ENCODE measurements around the gene C16orf95.
"Not testable (repeated sequence)": the region's sequence is repeated elsewhere in the genome, so short reads cannot be mapped to it uniquely, and the experiment has no call there.

C16orf95 gene

DNA sequence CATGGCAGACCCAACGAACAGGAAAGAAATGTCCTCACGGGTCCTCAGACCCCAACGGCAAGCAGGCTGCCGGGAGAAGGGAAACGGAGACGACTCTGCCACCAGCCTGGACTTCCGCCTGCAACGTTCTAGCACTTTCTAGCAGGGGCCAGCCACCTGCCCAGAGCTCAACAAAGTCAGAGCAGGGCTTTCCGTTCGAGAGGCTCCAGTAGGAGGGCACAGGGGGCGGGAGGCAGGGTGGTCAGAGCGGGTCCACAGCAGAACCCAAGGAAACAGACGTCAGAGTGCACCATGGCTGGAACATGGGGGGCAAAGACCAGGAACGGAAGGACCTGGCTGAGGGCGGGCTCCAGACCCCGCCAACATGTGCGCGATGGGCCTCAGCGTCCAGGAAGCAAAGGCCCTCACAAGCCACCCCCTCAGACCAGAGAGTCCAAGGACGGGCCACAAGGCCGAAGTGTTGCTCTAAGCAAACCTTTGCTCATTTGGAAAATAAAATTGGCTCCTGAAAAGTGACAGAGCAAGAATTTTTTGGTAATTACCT is 29.4 kb upstream of the C16orf95 start:
- DNase-seq: no peak

DNA sequence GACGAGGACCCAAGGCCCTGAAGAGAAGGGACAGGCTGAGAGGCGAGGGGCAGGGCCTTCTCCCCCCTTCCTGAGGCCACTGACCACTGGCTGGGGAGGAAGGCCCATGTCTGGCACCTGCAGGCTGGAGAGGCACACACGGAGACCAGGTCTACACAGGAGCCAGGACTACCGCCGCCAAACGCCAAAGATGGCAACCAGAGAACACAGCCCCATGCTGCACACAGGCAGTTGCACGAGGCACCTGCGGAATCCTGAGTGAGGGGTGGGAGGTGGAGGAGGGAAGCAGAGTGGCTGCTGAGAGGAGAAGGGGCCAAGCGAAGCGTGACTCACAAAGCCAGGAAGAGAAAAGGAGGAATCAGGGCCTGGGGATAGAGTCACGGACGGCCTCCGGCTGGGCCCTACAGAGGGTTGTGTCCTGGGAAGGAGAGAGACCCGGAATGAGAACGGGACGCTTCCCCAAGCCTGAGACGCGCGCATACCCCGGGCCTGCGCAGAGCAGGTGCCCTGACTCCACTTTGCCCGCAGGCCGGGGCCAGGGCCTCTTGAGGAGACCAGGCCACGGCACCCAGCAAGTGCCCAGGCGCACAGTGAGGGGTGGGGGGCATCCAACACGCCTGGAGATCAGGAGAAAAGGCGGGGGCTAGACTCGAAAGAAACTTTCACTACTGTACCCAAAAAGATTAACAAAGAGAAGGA is 28.7 kb upstream of the C16orf95 start:
- no peak for DNase-seq

DNA sequence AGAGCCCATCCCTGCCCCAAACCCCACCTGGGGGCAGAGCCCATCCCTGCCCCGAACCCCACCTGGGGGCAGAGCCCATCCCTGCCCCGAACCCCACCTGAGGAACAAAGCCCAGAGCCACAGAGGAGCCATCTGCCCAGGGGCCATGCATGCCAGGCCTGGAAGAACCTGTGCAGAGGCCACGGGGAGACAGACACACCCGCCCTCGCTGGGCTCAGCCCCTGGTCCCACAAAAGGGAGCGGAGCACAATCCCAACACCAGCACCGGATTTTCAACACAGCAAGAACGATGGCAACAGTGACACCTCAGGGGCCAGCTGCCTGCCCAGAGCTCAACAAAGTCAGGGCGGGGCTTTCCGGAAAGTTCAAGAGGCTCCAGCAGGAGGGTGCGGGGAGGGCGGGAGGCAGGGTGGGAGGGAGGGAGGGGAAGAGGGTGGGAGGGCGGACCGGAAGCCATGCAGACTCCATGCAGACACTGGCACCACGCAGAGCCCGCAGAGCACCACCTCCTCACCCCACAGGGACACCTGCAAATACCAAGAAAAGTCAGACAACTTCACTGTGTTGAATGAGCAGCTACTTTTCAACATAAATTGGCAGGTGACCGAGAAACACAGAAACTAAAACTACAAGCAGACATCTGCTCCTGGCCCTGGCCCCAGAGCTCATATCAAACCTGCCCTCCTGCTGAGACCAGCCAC is 27.9 kb upstream of the C16orf95 start:
- no peak for DNase-seq

DNA sequence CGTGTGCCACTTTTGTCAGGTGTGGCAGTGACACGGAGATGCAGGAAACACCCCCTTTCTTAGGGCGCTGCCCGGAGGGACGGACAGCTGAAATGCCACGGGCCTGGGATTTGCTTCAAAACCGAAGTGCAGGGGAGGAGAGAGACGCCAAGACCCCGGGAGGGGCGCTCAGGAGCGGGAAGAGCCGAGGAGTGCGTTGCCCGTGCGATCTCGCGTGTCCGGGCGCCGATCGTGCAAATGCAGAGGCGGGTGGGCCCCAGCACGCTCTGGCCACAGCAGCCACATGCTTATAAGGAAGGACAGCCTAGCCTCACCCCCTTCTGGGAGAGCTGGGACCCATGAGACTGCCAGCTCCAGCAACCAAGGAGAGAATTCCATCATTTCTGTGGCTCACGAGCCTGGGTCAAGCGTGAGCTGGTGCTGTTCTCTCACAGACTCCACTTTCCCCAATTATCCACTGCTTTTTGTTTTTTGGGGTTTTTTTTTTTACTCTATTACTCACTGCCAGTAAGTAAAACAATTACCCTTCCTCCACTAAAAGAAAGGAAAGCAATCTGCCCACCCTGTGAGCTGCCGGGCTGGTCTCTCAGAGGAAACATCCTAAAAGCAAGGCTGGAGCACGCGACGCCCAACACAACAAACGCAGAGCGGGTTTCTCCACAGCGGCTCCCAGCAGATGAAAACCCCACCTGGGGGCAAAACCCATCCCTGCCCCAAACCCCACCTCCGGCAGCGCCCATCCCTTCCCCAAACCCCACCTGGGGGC is 27.2 kb upstream of the C16orf95 start:
- DNase-seq: no peak

DNA sequence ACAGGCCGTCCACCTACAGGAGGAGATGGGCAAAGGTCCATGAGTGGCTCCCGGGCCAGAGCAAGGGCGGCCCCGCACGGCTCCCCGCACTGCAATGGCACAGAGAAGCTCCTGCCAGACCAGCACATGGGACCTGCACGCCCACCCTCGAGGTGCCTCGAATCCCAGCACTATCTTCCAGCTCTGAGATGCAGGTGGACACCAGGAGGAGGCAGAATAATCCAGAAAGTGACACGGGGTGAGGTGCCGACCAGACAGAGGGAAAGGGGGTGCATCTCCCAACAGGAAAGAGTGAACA is 26.5 kb upstream of the C16orf95 start:
- DNase-seq: no peak

DNA sequence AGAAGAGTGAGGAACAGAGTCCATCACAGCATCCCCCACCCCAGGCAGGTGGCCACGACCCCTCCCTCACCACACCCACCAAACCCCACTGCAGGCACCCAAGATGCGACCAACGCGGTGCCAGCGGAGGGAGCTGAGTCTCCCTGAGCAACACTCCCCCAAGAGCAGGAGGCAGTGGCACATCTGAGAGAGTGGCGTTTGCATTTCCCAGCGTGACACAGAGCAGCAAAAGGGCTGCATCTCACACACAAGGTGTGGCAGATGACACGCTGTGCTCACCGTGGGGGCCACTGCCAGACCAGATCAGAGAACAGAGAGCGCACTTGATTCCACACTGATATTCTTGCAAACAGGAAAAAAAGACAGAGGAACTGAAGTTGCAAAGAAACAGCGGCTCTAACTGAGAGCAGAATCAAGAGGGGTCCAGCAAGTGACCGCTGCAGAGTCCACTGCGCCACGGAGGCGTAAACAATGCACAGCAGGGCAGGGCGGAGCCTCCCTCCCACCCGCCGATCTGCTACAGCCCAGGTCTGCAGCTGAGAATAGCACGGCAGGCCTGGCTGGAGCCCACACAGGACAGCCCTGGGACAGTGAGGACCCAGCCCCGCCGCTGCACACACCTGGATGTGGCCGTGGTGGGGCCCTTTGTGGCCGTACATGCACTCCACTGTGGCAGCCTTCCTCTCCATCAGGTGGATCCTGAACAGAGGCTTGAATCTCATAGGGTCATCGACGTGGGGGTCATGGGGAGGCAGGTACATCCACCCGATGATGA is 26.0 kb upstream of the C16orf95 start:
- DNase-seq: no peak

DNA sequence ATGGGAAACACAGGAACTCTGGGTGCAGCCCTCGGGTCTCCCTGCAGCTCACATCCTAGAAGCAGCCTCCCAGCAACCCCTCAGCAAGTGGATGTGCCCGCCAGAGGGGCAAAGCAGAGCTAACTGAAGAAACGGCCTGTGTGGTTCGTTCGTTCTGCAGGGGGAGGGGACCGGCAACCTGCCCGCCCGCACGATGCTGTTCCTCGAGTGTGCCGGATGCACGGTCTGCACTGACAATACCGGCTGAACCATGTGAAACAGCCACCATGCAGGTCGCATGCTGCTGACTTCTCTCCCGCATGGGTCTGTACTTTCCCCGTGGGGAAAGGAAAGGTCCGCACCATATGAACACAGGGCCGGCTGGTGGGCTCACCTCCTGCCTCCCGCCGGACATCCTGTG is 25.3 kb upstream of the C16orf95 start:
- no peak for DNase-seq

DNA sequence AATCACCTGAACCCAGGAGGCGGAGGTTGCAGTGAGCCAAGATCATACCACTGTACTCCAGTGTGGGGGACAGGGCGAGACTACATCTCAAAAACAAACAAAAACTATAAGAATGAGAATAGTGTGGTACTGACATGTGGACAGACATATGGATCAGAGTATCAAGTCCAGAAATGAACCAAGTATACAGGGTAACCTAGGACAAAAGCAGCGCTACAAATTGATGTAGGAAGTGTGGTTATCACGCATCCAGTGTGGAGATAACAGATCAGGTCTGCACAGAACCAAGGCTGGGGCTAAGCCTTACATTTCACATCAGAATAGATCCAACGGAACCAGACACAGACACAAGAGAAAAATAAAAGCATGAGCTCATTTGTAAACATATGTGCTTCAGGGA is 23.0 kb upstream of the C16orf95 start:
- no peak for DNase-seq

DNA sequence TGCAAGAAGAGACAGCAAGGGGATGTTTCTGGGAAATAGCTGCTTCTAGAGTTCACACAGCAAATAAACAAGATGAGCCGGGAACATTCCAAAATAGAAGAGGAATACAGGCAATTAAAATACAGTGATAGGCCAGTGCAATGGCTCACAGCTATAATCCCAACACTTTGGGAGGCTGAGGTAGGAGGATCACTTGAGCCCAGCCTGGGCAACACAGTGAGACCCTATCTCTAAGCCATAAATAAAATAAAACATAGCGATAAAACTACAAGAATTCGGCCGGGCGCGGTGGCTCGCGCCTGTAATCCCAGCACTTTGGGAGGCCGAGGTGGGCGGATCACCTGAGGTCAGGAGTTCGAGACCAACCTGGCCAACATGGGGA is 22.5 kb upstream of the C16orf95 start:
- DNase-seq: not testable (repeated sequence)

DNA sequence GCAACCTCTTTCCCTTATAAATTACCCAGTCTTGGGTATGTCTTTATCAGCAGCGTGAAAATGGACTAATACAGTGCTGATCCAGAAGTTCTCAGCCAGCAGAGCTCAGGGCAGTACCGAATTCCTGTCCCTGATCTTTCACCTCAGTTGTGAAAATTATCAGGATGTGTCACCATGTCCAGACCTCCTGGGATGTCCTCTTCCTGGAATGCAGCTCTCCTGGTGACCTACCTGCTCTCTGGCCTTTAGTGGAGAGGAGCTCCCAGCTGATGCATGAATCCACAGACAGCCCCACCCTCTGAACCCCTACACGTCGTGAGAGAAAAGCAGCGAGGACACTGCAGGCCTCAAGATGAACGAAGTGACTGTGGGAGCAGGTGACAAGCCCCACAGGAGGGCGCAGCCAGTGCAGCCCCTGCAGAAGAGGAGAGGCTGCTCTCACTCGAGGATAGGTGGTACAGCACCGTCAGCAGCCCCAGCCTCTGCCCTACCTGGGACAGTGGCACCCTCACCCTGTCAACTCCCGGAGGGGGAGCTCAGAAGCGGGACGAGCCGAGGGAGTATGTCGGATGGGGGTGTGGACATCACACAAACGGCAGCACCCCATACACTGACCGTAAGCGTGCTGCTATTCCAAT is 22.0 kb upstream of the C16orf95 start:
- no peak for DNase-seq

DNA sequence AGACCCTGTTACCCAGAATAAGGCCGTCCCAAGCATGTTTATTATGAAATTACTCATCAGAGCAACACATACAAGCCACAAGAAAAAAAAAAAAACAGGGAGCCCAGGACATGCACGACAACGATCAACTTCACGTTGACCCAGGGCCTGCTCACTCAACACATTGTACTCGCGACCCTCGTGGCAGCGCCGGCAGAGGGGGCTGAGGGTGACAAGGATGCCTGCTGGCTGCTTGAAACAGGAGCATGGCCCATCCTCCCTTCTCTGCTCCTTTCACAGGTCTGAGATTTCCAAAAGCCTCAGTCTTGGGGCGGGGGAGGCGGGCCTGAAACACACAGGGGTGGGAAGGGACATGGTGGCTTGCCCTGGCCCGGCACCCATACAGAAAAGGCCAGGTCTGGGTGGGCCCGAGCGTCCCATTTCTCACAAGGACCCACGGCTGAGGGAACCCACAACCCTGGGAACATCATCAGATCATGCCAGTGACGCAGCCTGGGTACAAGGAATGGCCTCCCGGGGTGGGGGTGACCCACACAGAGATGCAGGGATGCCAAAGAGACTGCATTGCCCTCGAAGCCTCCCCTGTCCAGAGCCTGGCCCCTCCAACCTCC is 21.1 kb upstream of the C16orf95 start:
- DNase-seq: no peak

DNA sequence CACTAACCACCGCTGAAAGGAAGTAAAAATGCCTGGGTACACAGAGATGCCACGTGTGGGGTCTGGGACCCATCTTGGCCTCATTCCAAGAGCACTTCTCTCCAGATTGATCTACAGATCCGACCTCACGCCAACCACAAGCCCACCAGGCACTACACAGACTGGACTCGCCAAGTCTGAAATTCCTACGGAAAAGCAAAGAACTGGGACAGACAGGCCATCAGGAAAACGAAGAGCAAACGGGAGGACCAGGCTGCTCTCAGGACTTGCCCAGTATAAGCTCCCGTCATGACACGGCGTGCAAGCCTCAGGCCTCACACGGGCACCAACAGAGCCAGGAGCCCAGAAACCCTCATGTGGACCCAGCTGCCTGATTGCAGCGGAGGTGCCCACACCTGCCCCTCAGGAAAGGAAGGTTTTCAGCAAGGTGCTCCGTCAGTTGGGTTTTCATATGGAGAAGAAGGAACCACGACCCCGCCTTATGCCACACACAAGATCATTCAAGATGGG is 20.1 kb upstream of the C16orf95 start:
- peak; percentile 51 for DNase-seq

DNA sequence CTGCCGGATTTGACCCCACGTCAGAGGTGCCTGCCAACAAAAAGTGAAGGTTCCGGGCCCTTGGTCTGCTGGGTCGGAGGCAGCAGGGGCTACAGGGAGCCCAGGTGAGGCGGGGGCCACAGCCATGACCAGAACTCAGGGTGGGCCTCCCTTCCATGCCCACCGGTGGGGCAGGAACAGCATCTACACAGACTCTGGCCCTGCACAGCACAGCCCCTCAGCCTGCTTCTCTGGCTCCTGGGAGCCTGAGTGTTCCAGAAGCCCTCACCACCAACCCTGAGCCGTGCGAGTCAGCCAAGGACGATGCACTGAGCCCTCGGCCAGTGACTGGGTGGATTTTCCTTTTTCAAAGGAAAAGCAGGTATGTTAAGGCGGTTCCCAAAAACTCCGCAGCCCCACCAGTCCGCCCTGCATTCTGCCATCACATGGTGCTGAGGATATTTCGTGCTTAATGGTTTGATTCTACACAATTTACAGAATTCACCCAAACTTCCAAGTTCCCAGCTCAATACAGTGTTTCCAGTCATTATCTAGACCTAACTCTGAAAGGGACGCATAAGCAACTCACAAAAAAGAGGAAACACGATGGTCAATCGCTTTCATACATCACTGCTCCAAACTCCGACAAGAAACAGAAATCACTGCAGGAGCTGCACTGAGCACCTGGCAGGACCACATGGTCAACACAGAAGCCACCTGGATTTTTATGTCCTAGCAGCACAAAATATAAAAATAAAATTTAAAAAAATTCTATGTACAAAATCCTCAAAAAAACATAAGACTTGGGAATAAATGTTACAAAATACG is 19.4 kb upstream of the C16orf95 start:
- peak; percentile 45 for DNase-seq

DNA sequence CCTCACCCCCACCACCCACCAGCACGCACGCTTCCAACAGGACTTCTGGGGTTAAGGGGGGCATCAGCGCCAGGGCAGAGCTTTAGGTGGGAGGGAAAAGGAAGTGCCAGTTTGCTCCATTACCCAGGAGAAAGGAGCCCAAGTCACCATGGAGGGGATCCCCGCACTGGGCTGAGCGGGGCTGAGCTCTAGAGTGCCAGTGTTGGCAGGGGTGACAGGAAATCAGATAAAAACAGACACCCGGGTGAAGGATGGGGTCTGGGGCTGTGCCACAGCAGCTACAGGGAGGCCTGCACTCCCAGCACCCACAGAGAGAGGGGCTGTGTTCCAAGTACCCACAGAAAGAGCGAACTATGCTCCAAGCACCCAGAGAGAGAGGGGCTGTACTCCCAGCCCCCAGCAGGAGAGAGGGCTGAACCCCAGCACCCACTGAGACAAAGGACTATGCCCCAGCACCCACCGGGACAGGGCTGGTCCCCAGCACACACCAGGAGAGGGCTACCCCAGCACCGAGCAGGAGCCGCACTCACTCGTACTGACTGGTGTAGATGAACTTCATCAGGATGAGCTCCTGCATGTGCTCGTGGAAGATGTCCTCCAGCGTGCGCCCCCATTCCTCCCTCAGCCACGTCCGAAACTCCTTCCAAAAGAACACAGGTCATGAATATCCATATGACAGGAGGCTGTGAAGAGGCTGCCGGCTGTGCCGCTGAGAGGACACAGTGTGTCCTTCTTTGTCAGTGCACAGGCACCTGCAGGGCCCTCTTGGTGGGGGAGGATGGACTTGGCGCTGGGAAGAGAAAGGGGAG is 18.6 kb upstream of the C16orf95 start:
- DNase-seq: no peak

DNA sequence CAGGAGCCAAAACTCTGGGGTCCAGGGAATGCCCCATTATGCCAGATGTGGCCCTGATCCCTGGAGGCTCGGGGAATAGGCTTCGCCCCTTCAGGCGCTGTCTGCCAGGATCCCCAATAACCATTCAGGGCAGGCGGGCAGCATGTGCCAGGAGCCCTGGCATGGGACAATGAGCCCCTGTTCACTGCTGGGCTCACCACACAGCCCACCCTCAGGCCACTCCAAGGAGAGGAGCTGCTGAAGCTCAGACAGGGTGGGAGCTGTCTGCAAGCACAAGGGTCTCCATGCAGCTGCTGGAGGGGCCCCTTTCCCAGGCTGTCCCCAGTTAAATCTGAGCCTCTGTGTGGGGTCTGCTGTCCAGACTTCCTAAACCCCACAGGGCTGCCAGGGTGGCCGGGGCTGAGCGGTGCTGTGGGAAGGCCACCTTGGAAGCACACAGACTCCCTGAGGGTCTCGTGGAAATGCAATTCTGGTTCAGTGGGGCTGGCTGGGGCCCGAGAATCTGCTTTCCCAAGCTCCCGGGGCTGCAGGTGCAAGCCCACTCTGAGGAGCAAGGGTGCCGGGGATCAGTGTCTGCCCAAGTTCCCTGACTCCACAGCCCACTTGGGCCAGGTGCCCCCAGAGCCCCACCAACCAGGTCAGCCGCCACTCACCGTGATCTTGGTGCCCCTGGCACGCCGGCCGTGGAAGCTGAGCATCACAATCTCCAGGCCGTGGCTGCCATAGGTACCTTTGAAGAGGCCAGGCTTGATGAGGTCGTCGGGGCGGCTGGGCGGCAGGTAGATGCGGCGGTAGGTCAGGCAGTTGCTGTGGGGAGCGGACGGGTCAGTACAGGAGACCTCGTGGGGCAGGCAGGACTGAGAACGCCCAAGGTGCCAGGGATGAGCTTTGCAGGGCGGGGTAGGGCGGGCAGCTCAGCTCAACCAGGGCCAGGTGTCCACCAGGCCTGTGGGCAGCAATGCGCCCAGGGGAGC is 17.7 kb upstream of the C16orf95 start:
- DNase-seq: no peak

DNA sequence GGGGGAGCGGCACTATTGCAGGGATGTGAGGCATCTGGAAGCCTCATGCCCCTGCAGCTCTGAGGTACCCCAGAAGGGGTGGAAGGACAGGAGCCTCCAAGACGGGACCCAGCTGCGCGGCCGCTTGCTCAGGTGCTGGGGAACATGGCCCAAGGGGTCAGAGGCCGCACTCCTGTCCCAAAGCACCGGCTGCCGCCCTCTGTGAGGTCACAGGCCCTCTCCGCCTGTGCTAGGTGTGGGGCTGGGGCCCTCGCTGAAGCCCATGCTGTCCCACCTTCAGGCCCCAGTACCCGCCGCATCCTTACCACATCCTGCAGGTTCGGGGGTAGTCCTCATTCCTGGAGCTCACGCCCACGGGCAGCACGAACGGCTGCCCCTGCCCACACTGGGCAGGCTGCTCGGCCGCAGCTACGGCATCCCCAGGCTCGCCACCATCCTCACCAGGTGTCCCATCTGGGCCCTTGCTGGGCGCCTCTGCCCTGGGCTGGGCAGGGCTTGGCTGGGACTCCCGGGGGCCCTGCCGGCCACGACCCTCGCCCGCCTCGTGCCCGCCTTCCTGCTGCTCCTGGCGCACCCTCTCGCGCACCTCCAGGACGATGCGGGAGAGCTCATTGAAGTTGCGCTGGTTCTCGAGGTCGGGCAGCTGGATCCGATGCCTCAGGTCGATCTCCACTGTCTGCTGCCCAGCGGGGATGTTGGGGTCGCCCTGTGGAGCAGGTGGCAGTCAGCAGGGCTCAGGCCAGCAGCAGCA is 16.6 kb upstream of the C16orf95 start:
- no peak for DNase-seq

DNA sequence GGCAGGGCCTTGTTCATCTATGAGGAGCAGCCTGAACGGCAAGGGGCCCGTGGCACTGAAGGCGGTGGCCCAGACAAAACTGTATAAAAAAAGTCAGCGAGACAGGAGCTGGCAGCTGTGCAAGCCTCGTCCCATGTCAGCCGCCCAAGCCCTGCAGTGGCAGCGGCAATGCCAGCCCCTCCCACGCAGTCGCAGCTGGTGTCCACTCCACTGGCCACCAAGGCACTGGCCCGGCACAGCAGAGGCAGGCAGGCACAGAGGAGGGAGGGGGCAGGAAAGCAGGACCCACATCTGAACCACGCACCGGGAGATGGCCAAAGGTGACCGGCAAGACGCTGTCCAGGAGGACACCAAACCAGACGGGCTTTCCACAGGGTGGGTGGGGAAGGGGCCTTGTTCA is 15.9 kb upstream of the C16orf95 start:
- DNase-seq: no peak

DNA sequence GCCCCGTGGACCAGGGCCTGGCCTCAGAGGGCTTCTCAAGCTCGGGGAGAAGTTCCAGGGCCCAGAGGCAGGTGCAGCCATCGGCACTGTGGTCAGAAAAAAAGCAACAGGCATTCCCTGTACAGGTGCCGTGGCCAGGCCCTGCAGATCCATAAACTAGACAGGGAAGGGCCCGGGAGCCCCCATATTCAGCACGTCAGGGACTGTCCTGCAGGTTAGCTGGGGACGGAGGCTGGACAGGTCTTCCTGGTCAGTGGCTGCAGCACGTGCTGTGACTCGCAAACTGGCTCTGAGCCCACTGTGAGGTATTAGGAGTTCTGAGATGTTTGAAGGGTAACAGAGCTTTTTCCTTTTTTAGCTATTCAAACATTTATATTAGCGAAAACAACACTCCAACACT is 15.0 kb upstream of the C16orf95 start:
- no peak for DNase-seq
